GM23248 (cell line): ENCODE data around the gene MACROD2. TPM values are rescaled to one million over a fixed set of nuclear protein-coding genes. Genes with fewer than 3 reads are reported as not detected.
A peak's percentile ranks its signal among the peaks of the same experiment; 100 is the strongest.

Source experiments
- DNase-seq: peaks from one replicate; pipeline ENCODE4 v3.0.0-alpha.2; 2015
- H2AFZ ChIP-seq: fragments of 200-600 bp; sonication (generic); 2 replicates; pipeline ENCODE4 v1.6.1; 2016; ENCODE audit warnings: antibody characterized with exemption
- H3F3A ChIP-seq: fragments of 200-600 bp; sonication (generic); 2 replicates; pipeline ENCODE4 v1.6.1; 2016; ENCODE audit warnings: mild to moderate bottlenecking, antibody characterized with exemption, mixed run types; ENCODE audit not compliant: insufficient read depth
- H3K27ac ChIP-seq: fragments of 200-600 bp; sonication (generic); 2 replicates; pipeline ENCODE4 v1.5.1; 2016; ENCODE audit warnings: mild to moderate bottlenecking
- H3K27me3 ChIP-seq: fragments of 200-600 bp; sonication (generic); replicated peaks from 2 replicates; pipeline ENCODE4 v1.6.1; 2016; ENCODE audit warnings: mild to moderate bottlenecking; ENCODE audit not compliant: insufficient read depth
- H3K36me3 ChIP-seq: fragments of 200-600 bp; sonication (generic); 2 replicates; pipeline ENCODE4 v1.6.1; 2016; ENCODE audit warnings: low read depth, mild to moderate bottlenecking
- H3K4me1 ChIP-seq: fragments of 200-600 bp; sonication (generic); 2 replicates; pipeline ENCODE4 v1.6.1; 2016; ENCODE audit warnings: mild to moderate bottlenecking; ENCODE audit not compliant: insufficient read depth
- H3K4me2 ChIP-seq: fragments of 200-600 bp; sonication (generic); one replicate; pipeline ENCODE4 v1.6.1; 2016; ENCODE audit warnings: mild to moderate bottlenecking; ENCODE audit not compliant: unreplicated experiment
- H3K4me3 ChIP-seq: fragments of 200-600 bp; sonication (generic); 2 replicates; pipeline ENCODE4 v1.5.1; 2016; ENCODE audit warnings: mild to moderate bottlenecking
- H3K79me2 ChIP-seq: fragments of 200-600 bp; sonication (generic); 2 replicates; pipeline ENCODE4 v1.6.1; 2016; ENCODE audit warnings: mild to moderate bottlenecking; ENCODE audit not compliant: insufficient read depth
- H3K9ac ChIP-seq: fragments of 200-600 bp; sonication (generic); 2 replicates; pipeline ENCODE4 v1.6.1; 2016; ENCODE audit warnings: mild to moderate bottlenecking
- H3K9me2 ChIP-seq: fragments of 200-600 bp; sonication (generic); 2 replicates; pipeline ENCODE4 v1.6.1; 2016; ENCODE audit warnings: mixed run types, mild to moderate bottlenecking, moderate library complexity; ENCODE audit not compliant: insufficient read depth
- H3K9me3 ChIP-seq: fragments of 200-600 bp; sonication (generic); one replicate; pipeline ENCODE4 v1.6.1; 2017; ENCODE audit warnings: low read depth
- H4K20me1 ChIP-seq: fragments of 200-600 bp; sonication (generic); 2 replicates; pipeline ENCODE4 v1.6.0; 2016; ENCODE audit not compliant: insufficient read depth
- EZH2 ChIP-seq: fragments of 200-600 bp; sonication (generic); IDR thresholded peaks from 2 replicates; pipeline ENCODE4 v1.6.1; 2018; ENCODE audit warnings: antibody characterized with exemption, mild to moderate bottlenecking; ENCODE audit not compliant: insufficient read depth, poor library complexity, severe bottlenecking
- EZH2phosphoT487 ChIP-seq: fragments of 200-600 bp; sonication (generic); IDR thresholded peaks from 2 replicates; pipeline ENCODE4 v1.6.1; 2018; ENCODE audit warnings: antibody characterized with exemption, moderate library complexity, mild to moderate bottlenecking, low read depth; ENCODE audit not compliant: insufficient read depth
- WGBS, 2 experiments: methylation state at CpG; one replicate each; pipeline ENCODE4 v1.1.6; 2015 to 2017; ENCODE audit warnings: low lambda C conversion rate in 2 of 2, low coverage in 1 of 2; ENCODE audit errors: missing lambda C conversion rate in 2 of 2; 5-methylcytosine and 5-hydroxymethylcytosine counted together
- in situ Hi-C: fragments of 300-500 bp; cut with MboI; formaldehyde crosslinking; loops from 2 replicates; pipeline ENCODE4 v1.15.0; 2020
- polyA plus RNA-seq: library from polyadenylated mRNA; unstranded; fragments of >200 nt; fragmentation: Nextera tagmentation; extraction: Ambion mirVana; gene quantifications from 2 replicates; pipeline ENCODE4 v1.2.1, GENCODE V29; 2016
- total RNA-seq: library from RNA; depleted of rRNA; stranded (reverse); fragments of >200 nt; shearing (Covaris generic); gene quantifications from 2 replicates; pipeline ENCODE4 v1.2.3, GENCODE V29; 2014

Gene MACROD2
- total and polyA plus RNA-seq, 2 experiments from 2014 or later = 1.1 to 3.1 TPM

DNA sequence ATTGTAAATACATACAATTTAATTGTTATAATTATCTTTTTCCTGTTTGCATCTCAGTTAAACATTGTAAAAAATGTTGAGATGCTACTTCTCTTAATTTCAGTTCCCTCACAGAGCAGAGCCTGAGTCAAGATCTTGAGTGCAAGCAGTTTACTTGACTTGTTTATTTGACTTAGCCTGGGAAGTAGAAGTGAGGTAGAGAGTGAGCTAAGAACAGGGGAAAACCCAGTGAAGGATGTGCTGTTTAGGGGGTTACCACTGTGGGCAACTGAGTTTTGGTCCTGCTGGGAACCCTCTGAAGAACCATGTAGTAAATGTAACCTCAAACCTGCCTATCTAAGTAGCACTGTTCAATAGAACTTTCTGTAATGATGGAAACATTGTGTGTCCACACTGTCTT lies 837.3 kb downstream of the MACROD2 start:
- Histone ChIP-seq H3K36me3 (no peaks in the 10 kb centered on the region), H4K20me1 (no peaks in the 10 kb centered on the region), H3K27ac (no peak overlapping the region), H3K27me3 (no peaks in the 10 kb centered on the region), H2AFZ (no peak overlapping the region), H3K4me3 (no peak overlapping the region), H3K9ac (no peak overlapping the region), H3K79me2 (no peaks in the 10 kb centered on the region), H3K4me1 (no peaks in the 10 kb centered on the region), H3K9me3 (no peaks in the 10 kb centered on the region), H3K9me2 (no peaks in the 10 kb centered on the region), H3K4me2 (no peak overlapping the region), H3F3A (no peaks in the 10 kb centered on the region)
- no peak for DNase-seq
- in situ Hi-C loops = no loop called here
- no peak for TF ChIP-seq EZH2
- TF ChIP-seq EZH2phosphoT487 = no peak

DNA sequence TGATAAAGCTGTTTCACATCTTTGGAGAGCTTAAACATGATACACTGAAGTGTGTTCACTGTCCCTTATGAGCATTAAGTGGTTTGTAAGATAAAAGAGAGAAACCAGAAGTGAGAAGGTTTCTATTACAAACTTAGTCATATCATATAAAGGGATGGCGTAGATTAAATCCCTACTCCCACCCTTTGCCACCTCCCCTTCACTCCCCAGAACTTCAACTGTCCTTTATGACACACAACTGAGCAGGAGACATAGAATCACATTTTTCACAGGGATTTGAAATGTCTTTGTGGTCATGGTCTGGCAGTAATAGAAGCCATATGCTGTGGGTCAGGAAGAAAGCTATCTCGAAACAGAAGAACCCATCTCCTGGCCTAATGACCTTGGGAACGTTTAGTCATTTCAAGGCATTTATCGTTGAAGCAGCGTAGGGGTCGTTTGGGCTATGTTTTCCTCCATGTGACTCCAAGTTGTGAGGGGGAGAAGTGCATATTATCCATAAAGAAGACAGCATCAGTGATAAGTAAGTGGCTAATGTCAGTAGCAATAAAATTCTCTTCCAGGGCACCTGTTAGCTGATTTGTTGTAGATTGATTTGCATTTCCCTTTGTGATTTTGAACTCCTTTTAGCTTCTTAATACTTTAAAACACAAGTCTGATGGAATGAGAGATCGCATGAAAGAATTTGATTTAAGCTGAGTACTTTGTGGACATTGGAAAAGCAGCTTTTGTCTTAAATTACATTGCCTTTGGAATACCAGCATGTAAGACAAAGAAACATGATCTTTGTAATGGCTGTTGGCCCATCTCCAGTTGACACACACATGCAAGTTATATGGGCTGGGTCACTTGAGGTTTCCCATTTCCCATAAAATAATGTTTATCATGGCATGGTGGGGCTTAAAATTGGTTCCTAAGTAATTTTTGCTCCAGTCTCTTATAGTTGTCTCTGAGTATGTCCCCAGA lies 843.6 kb downstream of the MACROD2 start:
- Histone ChIP-seq H3K79me2 (no peaks in the 10 kb centered on the region), H3K9ac (no peak overlapping the region), H3K4me3 (no peak overlapping the region), H3K36me3 (no peaks in the 10 kb centered on the region), H3K4me2 (no peak overlapping the region), H3K9me2 (no peaks in the 10 kb centered on the region), H3K27ac (no peak overlapping the region), H3F3A (no peaks in the 10 kb centered on the region), H2AFZ (no peak overlapping the region), H4K20me1 (no peaks in the 10 kb centered on the region), H3K4me1 (no peaks in the 10 kb centered on the region), H3K27me3 (no peaks in the 10 kb centered on the region), H3K9me3 (no peaks in the 10 kb centered on the region)
- 56 to 65% methylated on average over 7 of the region's 7 CpGs for WGBS, 2 experiments
- peak; percentile 3 for DNase-seq
- in situ Hi-C loops = no loop called here
- TF ChIP-seq EZH2phosphoT487 = no peak
- TF ChIP-seq EZH2 = no peak

DNA sequence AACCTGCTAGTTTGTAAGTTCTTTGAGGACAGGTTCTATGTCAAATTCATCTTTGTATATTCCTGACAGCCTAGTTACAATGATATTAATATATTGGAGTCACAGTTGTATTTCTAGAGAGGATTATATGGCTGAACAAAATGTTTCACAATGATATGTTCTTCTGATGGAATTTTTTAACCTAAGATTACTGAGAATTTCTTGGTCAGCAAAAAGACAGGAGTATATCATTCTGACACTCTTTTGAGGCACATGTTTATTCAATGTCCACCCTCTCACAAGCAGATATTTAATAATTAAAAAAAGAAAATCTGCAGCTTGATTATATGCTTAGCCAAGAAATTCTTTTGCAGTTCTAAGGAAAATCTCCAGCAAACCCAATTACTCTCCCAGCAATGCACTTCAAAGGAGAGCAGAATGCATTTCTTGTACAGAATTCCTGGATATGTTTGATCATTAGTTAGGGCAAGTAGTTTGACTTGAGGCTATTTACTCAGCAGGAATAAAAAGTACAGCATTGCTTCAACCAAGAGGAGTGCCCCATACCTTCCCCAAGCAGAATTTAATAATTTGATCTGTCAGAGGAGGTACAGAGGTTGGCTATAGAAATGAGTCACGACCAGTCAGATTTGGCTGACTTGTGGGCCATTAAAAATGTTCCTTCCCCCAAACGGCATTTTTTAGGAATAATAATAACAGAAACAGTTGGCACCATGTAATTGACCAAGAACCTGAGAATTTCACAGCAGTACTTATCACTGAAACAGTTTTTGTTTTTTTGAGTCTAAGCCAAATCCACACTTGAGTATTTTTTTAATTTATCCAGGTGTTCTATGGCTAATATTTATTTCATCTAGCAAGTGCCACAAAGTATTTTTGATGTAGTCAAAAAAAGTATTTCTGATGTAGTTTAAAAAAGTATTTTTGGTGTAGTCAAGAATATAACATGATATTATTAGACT lies 850.2 kb downstream of the MACROD2 start:
- TF ChIP-seq EZH2 = no peak
- TF ChIP-seq EZH2phosphoT487 = no peak
- no peaks in the 10 kb centered on the region for H3K79me2 ChIP-seq
- H3F3A ChIP-seq = no peaks in the 10 kb centered on the region
- no peaks in the 10 kb centered on the region for H4K20me1 ChIP-seq
- WGBS, 2 experiments = 1 to 4% methylated on average over 2 of the region's 2 CpGs
- no peaks in the 10 kb centered on the region for H3K9me3 ChIP-seq
- no peak overlapping the region for H3K9ac ChIP-seq
- peak; percentile 5 for DNase-seq
- H3K4me1 ChIP-seq = no peaks in the 10 kb centered on the region
- H3K27me3 ChIP-seq = no peaks in the 10 kb centered on the region
- H2AFZ ChIP-seq = no peak overlapping the region
- no peak overlapping the region for H3K27ac ChIP-seq
- H3K9me2 ChIP-seq = no peaks in the 10 kb centered on the region
- no peaks in the 10 kb centered on the region for H3K36me3 ChIP-seq
- H3K4me2 ChIP-seq = no peak overlapping the region
- H3K4me3 ChIP-seq = no peak overlapping the region
- in situ Hi-C loops = no loop called here

DNA sequence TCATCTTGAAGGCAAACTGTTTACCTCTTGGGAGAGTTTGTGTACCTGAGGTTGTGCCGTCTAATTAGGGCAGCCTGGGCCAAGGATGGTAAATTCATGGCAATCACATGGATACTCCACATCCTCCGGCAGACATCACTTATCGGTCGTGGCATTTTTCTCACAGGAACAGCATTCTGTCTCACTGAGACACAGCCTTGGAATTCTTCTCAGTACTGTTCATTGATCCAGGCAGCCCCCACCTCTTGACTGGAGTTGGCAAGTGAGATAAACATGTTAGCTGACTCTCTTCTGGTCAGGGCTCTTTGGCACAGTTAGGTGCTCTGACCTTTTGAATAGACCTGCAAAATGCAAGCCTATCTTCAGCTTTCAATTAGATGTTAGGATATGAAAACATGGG lies 853.5 kb downstream of the MACROD2 start:
- Histone ChIP-seq H3F3A (no peaks in the 10 kb centered on the region), H4K20me1 (no peaks in the 10 kb centered on the region), H3K9me3 (no peaks in the 10 kb centered on the region), H3K27ac (no peak overlapping the region), H3K4me3 (no peak overlapping the region), H3K4me1 (no peaks in the 10 kb centered on the region), H3K27me3 (no peaks in the 10 kb centered on the region), H3K79me2 (no peaks in the 10 kb centered on the region), H3K9ac (no peak overlapping the region), H3K4me2 (no peak overlapping the region), H2AFZ (no peak overlapping the region), H3K36me3 (no peaks in the 10 kb centered on the region), H3K9me2 (no peaks in the 10 kb centered on the region)
- TF ChIP-seq EZH2phosphoT487 = no peak
- TF ChIP-seq EZH2 = no peak
- in situ Hi-C loops = no loop called here
- DNase-seq = no peak
- 59 to 77% methylated on average over 4 of the region's 4 CpGs for WGBS, 2 experiments
